GM12864 (cell line): ENCODE results near the gene CLASP1.

Experiments used
- DNase-seq: peaks from one replicate; pipeline ENCODE4 v3.0.0-alpha.2; 2011; ENCODE audit warnings: low read depth
- H3K4me3 ChIP-seq: 2 replicates; pipeline ENCODE4 v1.5.1; 2011; ENCODE audit warnings: mild to moderate bottlenecking, low read depth, low read length, control low read depth
- TF ChIP-seq, protein P1 (sequence below): IDR thresholded peaks from 2 replicates; pipeline ENCODE4 v1.5.1; 2011; ENCODE audit warnings: low read depth, mild to moderate bottlenecking, moderate library complexity, low read length, control low read depth, inconsistent platforms; ENCODE audit errors: missing control alignments

The CLASP1 gene

DNA sequence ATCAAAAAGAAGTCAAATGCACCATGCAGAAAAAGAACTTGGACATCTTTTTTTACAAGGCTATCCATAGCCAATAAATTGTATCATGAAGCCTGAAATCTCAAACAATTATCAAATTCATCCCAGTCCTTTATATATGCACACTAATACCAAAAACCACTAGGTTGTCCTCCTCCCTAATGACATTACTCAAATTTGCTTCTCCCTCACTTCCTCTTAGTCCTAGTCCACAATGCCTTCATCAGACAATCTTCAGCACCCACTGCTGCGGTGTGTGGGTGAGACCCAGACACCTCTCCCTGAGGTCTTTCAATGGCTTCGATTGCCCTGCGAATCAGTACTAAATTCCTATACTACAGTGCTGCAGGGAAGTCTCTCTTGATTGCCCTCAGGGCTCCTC, 58.1 kb downstream of the CLASP1 start:
- no peak overlapping the region for H3K4me3 ChIP-seq
- TF ChIP-seq, protein P1, sequence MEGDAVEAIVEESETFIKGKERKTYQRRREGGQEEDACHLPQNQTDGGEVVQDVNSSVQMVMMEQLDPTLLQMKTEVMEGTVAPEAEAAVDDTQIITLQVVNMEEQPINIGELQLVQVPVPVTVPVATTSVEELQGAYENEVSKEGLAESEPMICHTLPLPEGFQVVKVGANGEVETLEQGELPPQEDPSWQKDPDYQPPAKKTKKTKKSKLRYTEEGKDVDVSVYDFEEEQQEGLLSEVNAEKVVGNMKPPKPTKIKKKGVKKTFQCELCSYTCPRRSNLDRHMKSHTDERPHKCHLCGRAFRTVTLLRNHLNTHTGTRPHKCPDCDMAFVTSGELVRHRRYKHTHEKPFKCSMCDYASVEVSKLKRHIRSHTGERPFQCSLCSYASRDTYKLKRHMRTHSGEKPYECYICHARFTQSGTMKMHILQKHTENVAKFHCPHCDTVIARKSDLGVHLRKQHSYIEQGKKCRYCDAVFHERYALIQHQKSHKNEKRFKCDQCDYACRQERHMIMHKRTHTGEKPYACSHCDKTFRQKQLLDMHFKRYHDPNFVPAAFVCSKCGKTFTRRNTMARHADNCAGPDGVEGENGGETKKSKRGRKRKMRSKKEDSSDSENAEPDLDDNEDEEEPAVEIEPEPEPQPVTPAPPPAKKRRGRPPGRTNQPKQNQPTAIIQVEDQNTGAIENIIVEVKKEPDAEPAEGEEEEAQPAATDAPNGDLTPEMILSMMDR = no peak
- DNase-seq = no peak

- no peak overlapping the region for H3K4me3 ChIP-seq
Measured at GRCh38 chr2:121588357-121588756, 60.9 kb downstream of the CLASP1 start.

DNA sequence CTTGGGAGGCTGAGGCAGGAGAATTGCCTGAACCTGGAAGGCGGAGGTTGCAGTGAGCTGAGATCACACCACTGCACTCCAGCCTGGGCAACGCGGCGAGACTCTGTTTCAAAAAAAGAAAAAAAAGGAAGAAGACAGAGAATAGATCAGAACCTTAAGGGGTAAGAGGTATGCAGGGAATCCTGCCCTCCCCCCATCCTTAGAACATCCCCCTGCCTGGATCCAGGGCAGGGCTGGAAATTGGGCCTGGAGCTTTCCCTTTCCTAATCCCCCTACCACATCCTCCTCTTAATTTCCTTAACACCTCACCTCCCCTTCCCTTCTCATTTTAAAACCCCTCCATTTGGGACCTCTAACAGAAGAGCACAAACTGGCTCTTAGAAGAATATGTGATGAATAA, 62.1 kb downstream of the CLASP1 start:
- no peak for DNase-seq
- TF ChIP-seq, protein P1 = no peak
- H3K4me3 ChIP-seq = no peak overlapping the region

More at GRCh38 chr2:121588357-121588756, 60.9 kb downstream of the CLASP1 start:
- TF ChIP-seq, protein P1 = no peak
- DNase-seq = no peak

DNA sequence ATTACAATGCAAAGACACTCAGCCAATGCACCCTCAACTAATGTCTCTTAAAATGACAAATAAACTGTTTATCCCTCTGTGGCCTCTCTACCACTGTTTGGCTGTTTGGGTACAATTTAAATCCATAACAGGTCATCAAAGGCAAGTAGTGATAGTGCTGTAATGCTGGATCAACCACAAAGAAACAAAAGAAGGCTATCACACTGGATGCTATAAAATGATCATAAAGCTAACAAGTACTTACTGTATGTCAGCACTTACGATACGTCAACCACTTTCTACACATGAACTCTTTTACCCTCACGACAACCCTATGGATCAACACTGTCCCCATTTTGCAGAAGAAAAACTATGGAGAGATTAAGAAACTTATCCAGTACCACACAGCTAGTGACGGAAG, 64.5 kb downstream of the CLASP1 start:
- no peak for DNase-seq
- TF ChIP-seq, protein P1 = no peak
- H3K4me3 ChIP-seq = no peak overlapping the region

DNA sequence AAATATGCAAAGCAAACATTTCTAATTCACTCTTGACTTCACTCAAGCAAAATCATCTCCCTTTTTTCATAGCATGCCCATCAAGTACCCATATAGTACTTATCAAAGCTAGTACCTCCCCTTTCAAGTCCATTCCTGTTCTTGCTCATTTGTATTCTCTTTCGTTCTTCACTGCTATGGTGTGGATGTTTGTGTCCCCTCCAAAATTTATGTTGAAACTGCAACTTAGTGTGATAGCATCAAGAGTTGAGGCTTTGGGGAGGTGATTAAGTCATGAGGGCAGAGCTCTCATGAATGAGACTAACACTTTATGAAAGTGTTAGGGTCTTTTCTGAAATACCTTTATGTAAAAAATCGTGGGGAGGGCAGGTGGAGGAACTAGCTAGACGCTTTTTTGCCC, 65.7 kb downstream of the CLASP1 start:
- H3K4me3 ChIP-seq = no peak overlapping the region
- no peak for DNase-seq
- TF ChIP-seq, protein P1 = no peak

DNA sequence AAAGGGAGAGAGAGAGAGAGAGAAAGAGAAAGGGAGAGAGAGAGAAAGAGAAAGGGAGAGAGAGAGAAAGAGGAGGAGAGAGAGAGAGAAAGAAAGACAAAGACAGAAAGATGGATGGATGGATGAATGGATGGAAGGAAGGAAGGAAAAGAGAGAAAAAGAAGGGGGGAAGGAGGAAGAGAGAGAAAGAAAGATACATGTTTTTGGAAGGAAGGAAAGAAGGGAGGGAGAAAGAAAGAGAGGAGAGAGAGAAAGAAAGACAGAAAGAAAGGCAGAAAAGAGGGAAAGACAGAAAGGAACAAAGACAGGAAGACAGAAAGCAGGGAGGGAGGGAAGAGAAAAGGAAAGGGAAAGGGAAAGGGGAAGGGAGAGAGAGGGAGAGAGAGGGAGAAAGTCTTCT, 67.0 kb downstream of the CLASP1 start:
- TF ChIP-seq, protein P1 = no peak
- H3K4me3 ChIP-seq = no peak overlapping the region
- DNase-seq = no peak

DNA sequence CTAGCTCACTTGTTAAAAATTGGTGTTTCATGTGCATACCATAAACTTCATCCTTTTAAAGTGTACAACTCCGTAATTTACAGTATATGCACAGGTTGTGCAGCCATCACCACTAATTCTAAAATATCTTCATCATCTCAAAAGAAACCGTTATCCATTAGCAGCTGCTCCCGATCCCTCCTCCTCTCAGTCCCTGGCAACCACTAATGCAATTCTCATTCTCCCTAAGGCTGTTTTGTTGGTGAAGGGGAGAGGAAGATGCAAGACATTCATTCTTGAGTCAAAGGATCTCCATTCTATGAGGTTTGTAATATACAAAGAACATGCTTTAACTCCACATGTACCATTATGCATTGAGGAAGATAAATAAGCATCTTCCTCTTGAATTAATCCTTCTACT, 70.0 kb downstream of the CLASP1 start:
- H3K4me3 ChIP-seq = no peak overlapping the region
- no peak for DNase-seq
- TF ChIP-seq, protein P1 = no peak
